OCI-LY7 (cell line): ENCODE results near the gene KCND3. TPM values are rescaled to one million over a fixed set of nuclear protein-coding genes. Genes with fewer than 3 reads are reported as not detected.

ENCODE experiments used
- BruUV-seq: library from RNA; stranded (reverse); fragments of 400-500 nt; replicated peaks from 2 replicates; lab custom pipeline; 2021; lab: Mats Ljungman, UMichigan
- CTCF ChIA-PET: fragments of 300-600 bp; sonication (Branson Sonifier 250); formaldehyde crosslinking; loops from one replicate; lab custom pipeline; 2022; ENCODE audit warnings: antibody characterized with exemption; ENCODE audit not compliant: unreplicated experiment; lab: Charles Lee
- POLR2A ChIA-PET: fragments of 300-600 bp; sonication (Branson Sonifier 250); formaldehyde crosslinking; loops from one replicate; lab custom pipeline; 2022; ENCODE audit warnings: antibody characterized with exemption; lab: Charles Lee
- DNase-seq: peaks from one replicate; pipeline ENCODE4 v3.0.0-alpha.2; 2015; ENCODE audit warnings: low spot score
- H2AFZ ChIP-seq: fragments of 200-600 bp; sonication (generic), shearing (Covaris generic); 2 replicates; pipeline ENCODE4 v1.6.1; 2014; ENCODE audit warnings: mild to moderate bottlenecking, antibody characterized with exemption, low read length, moderate library complexity
- H3K27ac ChIP-seq: fragments of 200-600 bp; sonication (generic); 2 replicates; pipeline ENCODE4 v1.5.1; 2014; ENCODE audit warnings: mixed run types, low read depth, mild to moderate bottlenecking, moderate library complexity, low read length, inconsistent platforms; ENCODE audit not compliant: poor library complexity, severe bottlenecking
- H3K36me3 ChIP-seq: fragments of 200-600 bp; sonication (generic); 2 replicates; pipeline ENCODE4 v1.6.1; 2014; ENCODE audit warnings: mild to moderate bottlenecking, antibody characterized with exemption, low read length, moderate library complexity, mixed read lengths; ENCODE audit not compliant: insufficient read depth
- H3K4me1 ChIP-seq: fragments of 200-600 bp; sonication (generic); 2 replicates; pipeline ENCODE4 v1.5.1; 2014; ENCODE audit warnings: mild to moderate bottlenecking, low read length; ENCODE audit not compliant: insufficient read depth, poor library complexity, severe bottlenecking
- H3K4me2 ChIP-seq: fragments of 200-600 bp; sonication (generic); 2 replicates; pipeline ENCODE4 v1.6.1; 2014; ENCODE audit warnings: mild to moderate bottlenecking, low read length
- H3K4me3 ChIP-seq: fragments of 200-600 bp; sonication (generic); 2 replicates; pipeline ENCODE4 v1.5.1; 2014; ENCODE audit warnings: mild to moderate bottlenecking, low read depth, low read length; ENCODE audit not compliant: poor library complexity, severe bottlenecking
- H3K79me2 ChIP-seq: fragments of 200-600 bp; sonication (generic); 2 replicates; pipeline ENCODE4 v1.6.1; 2016; ENCODE audit warnings: low read depth, mild to moderate bottlenecking, low read length, moderate library complexity, mixed read lengths; ENCODE audit not compliant: insufficient read depth
- H3K9me2 ChIP-seq: fragments of 200-600 bp; sonication (generic); 2 replicates; pipeline ENCODE4 v1.6.1; 2016; ENCODE audit warnings: mild to moderate bottlenecking, low read length, mixed read lengths; ENCODE audit not compliant: insufficient read depth
- H3K9me3 ChIP-seq: fragments of 200-600 bp; sonication (generic); 2 replicates; pipeline ENCODE4 v1.6.1; 2014; ENCODE audit warnings: mild to moderate bottlenecking, mixed run types, low read length, mixed read lengths
- H4K20me1 ChIP-seq: fragments of 200-600 bp; sonication (generic); 2 replicates; pipeline ENCODE4 v1.6.1; 2014; ENCODE audit warnings: mild to moderate bottlenecking, antibody characterized with exemption, low read length, moderate library complexity, mixed read lengths; ENCODE audit not compliant: insufficient read depth
- EZH2phosphoT487 ChIP-seq: fragments of 200-600 bp; sonication (generic); IDR thresholded peaks from 2 replicates; pipeline ENCODE4 v1.6.1; 2018; ENCODE audit warnings: low read depth, borderline replicate concordance, mild to moderate bottlenecking, mixed run types, antibody characterized with exemption, low read length, moderate library complexity, mixed read lengths
- intact Hi-C: fragments of 100-400 bp; cut with micrococcal nuclease; formaldehyde crosslinking; loops from one replicate; pipeline ENCODE4 v1.10.0; 2022; ENCODE audit not compliant: unreplicated experiment
- total RNA-seq, 2 experiments: library from RNA; depleted of rRNA in 1 of 2; stranded (reverse); fragments of >200 nt in 1 of 2; shearing (Covaris generic) in 1 of 2; gene quantifications; 2 replicates each; pipeline ENCODE4 v1.2.3, GENCODE V29; 2014 to 2022
- TF ChIP-seq, protein P1 (sequence below): fragments of 200-600 bp; sonication (generic); conservative IDR thresholded peaks from 2 replicates; pipeline ENCODE4 v1.5.1; 2014; ENCODE audit warnings: mild to moderate bottlenecking, antibody characterized with exemption, low read length, moderate library complexity, mixed read lengths

The KCND3 gene
- total RNA-seq, 2 experiments from 2014 or later: not detected

GRCh38 chr1:111837393-111837792 lies 152.1 kb downstream of the KCND3 start:
- no peaks in the 10 kb centered on the region for H4K20me1 ChIP-seq
- no peak overlapping the region for H2AFZ ChIP-seq
- DNase-seq: no peak
- H3K4me1 ChIP-seq: no peaks in the 10 kb centered on the region
- intact Hi-C loops: no loop called here
- no peaks in the 10 kb centered on the region for H3K9me3 ChIP-seq
- H3K79me2 ChIP-seq: no peaks in the 10 kb centered on the region
- no peak for TF ChIP-seq EZH2phosphoT487
- TF ChIP-seq, protein P1, sequence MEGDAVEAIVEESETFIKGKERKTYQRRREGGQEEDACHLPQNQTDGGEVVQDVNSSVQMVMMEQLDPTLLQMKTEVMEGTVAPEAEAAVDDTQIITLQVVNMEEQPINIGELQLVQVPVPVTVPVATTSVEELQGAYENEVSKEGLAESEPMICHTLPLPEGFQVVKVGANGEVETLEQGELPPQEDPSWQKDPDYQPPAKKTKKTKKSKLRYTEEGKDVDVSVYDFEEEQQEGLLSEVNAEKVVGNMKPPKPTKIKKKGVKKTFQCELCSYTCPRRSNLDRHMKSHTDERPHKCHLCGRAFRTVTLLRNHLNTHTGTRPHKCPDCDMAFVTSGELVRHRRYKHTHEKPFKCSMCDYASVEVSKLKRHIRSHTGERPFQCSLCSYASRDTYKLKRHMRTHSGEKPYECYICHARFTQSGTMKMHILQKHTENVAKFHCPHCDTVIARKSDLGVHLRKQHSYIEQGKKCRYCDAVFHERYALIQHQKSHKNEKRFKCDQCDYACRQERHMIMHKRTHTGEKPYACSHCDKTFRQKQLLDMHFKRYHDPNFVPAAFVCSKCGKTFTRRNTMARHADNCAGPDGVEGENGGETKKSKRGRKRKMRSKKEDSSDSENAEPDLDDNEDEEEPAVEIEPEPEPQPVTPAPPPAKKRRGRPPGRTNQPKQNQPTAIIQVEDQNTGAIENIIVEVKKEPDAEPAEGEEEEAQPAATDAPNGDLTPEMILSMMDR: no peak
- H3K36me3 ChIP-seq: no peaks in the 10 kb centered on the region
- POLR2A ChIA-PET: no interaction called here
- no peaks in the 10 kb centered on the region for H3K9me2 ChIP-seq
- no peak overlapping the region for H3K27ac ChIP-seq
- H3K4me2 ChIP-seq: no peak overlapping the region
- H3K4me3 ChIP-seq: no peak overlapping the region
- CTCF ChIA-PET: no interaction called here
- BruUV-seq: no TSS peak

- Histone ChIP-seq H3K9me2 (no peaks in the 10 kb centered on the region), H3K4me3 (no peak overlapping the region), H3K4me1 (no peaks in the 10 kb centered on the region), H3K27ac (no peak overlapping the region), H4K20me1 (no peaks in the 10 kb centered on the region), H3K79me2 (no peaks in the 10 kb centered on the region), H3K9me3 (no peaks in the 10 kb centered on the region), H3K4me2 (no peak overlapping the region), H2AFZ (no peak overlapping the region), H3K36me3 (no peaks in the 10 kb centered on the region)
- CTCF ChIA-PET: no interaction called here
- no peak for TF ChIP-seq EZH2phosphoT487
- TF ChIP-seq, protein P1: no peak
- BruUV-seq: no TSS peak
- DNase-seq: no peak
- intact Hi-C loops: no loop called here
- POLR2A ChIA-PET: no interaction called here
These were observed 153.4 kb downstream of the KCND3 start for GRCh38 chr1:111836111-111836510.

- no peak overlapping the region for H3K4me3 ChIP-seq
- H3K4me2 ChIP-seq: no peak overlapping the region
- BruUV-seq: no TSS peak
- H4K20me1 ChIP-seq: no peaks in the 10 kb centered on the region
- no peaks in the 10 kb centered on the region for H3K79me2 ChIP-seq
- no peak overlapping the region for H3K27ac ChIP-seq
- H3K36me3 ChIP-seq: no peaks in the 10 kb centered on the region
- H2AFZ ChIP-seq: no peak overlapping the region
- CTCF ChIA-PET: no interaction called here
- no peaks in the 10 kb centered on the region for H3K9me3 ChIP-seq
- POLR2A ChIA-PET: no interaction called here
- intact Hi-C loops: no loop called here
- H3K4me1 ChIP-seq: no peaks in the 10 kb centered on the region
- TF ChIP-seq EZH2phosphoT487: no peak
- TF ChIP-seq, protein P1: no peak
- H3K9me2 ChIP-seq: no peaks in the 10 kb centered on the region
- DNase-seq: no peak
These were observed 154.0 kb downstream of the KCND3 start for GRCh38 chr1:111835514-111835913.
